Epithelial cell of proximal tubule (primary cell): ENCODE data around the gene GPS2. TPM values are rescaled to one million over a fixed set of nuclear protein-coding genes. Genes with fewer than 3 reads are reported as not detected.

Experiments used
- DNase-seq: peaks from one replicate; pipeline ENCODE4 v3.0.0-alpha.2; 2011; ENCODE audit warnings: low read depth
- H3K4me3 ChIP-seq: 2 replicates; pipeline ENCODE4 v1.5.1; 2011; ENCODE audit warnings: low read depth, mild to moderate bottlenecking, low read length
- total RNA-seq: library from RNA; depleted of rRNA; stranded (reverse); fragments of >200 nt; gene quantifications from 2 replicates; pipeline ENCODE4 v1.2.3, GENCODE V29; 2015
- TF ChIP-seq, protein P1 (sequence below): conservative IDR thresholded peaks from 2 replicates; pipeline ENCODE4 v1.5.1; 2012; ENCODE audit warnings: low read depth, mild to moderate bottlenecking, low read length

GPS2 gene
- total RNA-seq, 1 donor from 2014 or later, result 104 TPM

DNA sequence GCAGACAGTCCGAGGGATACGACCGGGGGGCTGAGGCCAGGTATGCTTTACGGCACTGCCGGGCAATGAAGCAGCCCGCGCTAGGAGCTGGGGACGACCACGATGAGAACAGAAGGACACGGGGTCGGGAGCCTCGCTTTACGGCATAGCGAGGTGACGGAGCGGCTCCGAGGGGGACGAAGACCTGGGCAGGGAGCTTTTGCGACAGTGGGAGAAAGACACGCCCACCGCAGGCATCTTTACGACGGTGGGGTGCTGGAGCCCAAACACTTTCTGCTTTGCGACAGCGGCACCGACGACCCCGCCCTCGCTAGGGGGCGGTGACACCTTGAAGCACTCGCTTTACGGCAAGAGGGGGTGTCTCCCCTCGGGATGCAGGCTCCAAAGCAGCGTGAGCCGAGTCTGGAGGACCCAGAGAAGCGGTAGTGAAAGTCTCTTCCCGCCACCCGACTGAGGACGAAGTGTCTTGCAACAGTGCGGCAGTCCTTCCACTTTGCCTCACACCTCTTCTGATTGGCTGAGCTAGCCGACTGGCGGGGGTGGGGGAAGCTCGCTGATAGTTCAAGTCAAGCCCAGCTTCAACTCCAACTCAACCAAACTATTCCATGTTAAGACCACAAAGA lies 14.3 kb upstream of the GPS2 start:
- TF ChIP-seq, protein P1, sequence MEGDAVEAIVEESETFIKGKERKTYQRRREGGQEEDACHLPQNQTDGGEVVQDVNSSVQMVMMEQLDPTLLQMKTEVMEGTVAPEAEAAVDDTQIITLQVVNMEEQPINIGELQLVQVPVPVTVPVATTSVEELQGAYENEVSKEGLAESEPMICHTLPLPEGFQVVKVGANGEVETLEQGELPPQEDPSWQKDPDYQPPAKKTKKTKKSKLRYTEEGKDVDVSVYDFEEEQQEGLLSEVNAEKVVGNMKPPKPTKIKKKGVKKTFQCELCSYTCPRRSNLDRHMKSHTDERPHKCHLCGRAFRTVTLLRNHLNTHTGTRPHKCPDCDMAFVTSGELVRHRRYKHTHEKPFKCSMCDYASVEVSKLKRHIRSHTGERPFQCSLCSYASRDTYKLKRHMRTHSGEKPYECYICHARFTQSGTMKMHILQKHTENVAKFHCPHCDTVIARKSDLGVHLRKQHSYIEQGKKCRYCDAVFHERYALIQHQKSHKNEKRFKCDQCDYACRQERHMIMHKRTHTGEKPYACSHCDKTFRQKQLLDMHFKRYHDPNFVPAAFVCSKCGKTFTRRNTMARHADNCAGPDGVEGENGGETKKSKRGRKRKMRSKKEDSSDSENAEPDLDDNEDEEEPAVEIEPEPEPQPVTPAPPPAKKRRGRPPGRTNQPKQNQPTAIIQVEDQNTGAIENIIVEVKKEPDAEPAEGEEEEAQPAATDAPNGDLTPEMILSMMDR, result peak; percentile 19
- peak; percentile 85 for DNase-seq

DNA sequence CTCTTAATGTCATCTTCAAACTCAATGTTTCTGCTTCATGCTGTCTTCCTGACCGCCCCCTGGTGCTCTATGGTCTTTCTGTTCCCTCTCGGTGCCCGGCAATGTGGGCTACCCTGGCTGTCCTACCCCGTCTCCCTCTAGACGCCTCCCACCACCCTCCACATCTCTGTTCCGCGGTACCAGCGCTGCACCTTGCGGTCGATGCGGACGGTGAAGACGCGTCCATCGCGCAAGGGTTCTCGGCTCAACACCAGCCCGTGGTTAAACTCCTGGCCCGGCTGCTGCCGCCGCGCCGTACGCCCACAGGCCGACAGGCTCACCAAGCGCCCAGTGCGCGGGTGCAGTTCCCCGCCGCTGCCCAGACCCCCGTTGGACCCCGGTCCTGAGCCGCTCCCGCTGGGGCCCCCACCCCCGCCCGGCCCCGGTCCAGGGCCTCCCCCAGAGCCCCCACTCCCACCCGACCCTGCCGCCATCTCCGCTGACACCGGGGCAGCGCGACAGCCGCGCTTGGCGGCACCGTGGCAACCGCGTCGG lies 13.7 kb upstream of the GPS2 start, which contains the start of gene NEURL4:
NEURL4 (minus strand) TSS at position 496 of the 534 bp plus-strand sequence; CDS start at position 473, 23 bp downstream.
- peak within 1 kb of the TSS; percentile 97 for H3K4me3 ChIP-seq
- DNase-seq, result no peak
- TF ChIP-seq, protein P1, result no peak

More for the DNA sequence above, 14.3 kb upstream of the GPS2 start:
- H3K4me3 ChIP-seq, result peak overlapping the region; percentile 97

DNA sequence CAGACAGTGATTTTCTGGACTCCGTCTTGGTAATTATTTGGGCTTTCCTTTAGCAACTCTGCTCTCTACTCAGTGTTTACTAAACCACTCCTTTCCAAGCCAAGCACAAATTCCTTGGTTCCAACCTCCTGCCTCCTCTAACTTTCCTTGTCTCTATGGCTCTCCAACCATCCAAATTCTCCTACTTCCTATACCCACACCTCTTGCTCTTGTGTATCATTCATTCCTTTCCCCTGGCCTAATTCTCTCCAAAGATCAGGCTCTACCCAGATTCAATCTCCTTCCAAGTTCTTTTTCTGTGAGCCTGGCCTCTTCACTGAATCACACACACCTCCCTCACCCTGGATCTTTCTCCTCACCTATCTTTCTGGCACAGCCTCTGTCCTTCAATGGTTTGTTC lies 12.8 kb upstream of the GPS2 start:
- no peak for DNase-seq
- peak overlapping the region; percentile 97 for H3K4me3 ChIP-seq
- TF ChIP-seq, protein P1, result no peak

DNA sequence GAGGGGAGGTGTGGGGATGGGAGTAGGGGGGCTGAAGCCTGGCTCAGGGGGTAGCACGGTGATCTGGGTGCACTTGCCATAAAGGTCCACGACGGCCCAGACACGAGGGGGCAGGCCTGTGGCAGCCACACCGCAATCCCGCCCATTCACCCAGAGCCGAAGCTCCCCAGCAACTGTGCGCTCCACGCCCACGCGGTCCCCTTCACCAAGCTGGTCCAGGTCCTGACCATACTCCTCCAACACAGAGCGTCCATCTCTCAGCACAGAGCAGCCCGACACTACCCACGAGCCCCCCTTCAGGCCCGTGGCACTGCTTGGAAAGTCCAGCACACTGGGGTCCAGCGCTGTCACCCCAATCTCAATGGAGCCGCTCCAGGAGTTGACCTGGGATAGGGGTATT lies 12.3 kb upstream of the GPS2 start:
- DNase-seq, result no peak
- no peak overlapping the region for H3K4me3 ChIP-seq
- TF ChIP-seq, protein P1, result no peak

DNA sequence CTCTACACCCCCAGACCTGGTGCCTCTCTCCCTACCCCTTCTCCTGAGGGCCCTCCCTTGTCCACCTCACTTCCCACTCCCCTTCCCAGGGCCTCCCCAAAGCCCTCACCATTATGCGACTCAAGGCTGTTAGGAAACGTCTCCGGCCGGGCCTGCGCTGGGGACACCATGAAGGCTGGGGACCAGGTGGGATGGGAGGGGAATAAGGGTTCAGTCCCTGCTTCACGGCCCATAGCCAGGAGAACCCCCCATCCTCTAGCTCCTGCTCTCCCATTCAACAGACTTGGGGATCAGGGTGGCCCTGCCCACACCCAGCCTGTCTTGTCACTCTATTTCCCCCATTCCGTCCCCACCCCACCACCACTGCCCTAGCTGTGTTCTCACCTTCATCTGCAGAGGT lies 11.9 kb upstream of the GPS2 start:
- TF ChIP-seq, protein P1, result no peak
- H3K4me3 ChIP-seq, result no peak overlapping the region
- DNase-seq, result no peak

DNA sequence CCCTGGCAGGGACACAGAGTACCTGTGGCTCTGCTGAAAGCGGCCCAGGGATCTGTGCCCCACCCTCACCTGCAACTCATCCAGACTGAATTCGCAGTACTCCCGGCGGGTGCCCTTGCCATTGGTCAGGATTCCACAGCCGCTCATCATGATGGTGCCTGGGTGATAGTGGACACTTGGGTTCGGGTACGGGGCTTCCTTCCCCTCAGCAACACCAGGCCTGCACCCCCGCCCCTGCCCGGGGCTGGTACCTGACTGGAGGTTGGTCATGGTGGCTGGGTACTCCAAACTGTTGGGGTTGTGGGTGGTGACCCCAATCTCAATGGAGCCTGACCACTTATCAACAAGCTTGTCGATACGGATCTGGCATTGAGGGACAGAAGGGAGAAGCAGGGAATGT lies 11.0 kb upstream of the GPS2 start:
- no peak for DNase-seq
- H3K4me3 ChIP-seq, result no peak overlapping the region
- TF ChIP-seq, protein P1, result no peak
